SU-DHL-6 (cell line): ENCODE data around the gene SLC24A2.

Experiments used
- EZH2phosphoT487 ChIP-seq: fragments of 200-600 bp; sonication (generic), shearing (Covaris generic); conservative IDR thresholded peaks from 2 replicates; pipeline ENCODE4 v1.6.1; 2018; ENCODE audit warnings: mild to moderate bottlenecking, antibody characterized with exemption, low read length, moderate library complexity, mixed read lengths
- TF ChIP-seq, protein P1 (sequence below): fragments of 200-600 bp; sonication (generic); IDR thresholded peaks from one replicate; pipeline ENCODE4 v1.5.1; 2017; ENCODE audit warnings: antibody characterized with exemption, mild to moderate bottlenecking, low read length, moderate library complexity; ENCODE audit not compliant: insufficient read depth, poor library complexity, severe bottlenecking

GRCh38 chr9:19741178-19741577, 47.7 kb downstream of the SLC24A2 start:
- TF ChIP-seq, protein P1, sequence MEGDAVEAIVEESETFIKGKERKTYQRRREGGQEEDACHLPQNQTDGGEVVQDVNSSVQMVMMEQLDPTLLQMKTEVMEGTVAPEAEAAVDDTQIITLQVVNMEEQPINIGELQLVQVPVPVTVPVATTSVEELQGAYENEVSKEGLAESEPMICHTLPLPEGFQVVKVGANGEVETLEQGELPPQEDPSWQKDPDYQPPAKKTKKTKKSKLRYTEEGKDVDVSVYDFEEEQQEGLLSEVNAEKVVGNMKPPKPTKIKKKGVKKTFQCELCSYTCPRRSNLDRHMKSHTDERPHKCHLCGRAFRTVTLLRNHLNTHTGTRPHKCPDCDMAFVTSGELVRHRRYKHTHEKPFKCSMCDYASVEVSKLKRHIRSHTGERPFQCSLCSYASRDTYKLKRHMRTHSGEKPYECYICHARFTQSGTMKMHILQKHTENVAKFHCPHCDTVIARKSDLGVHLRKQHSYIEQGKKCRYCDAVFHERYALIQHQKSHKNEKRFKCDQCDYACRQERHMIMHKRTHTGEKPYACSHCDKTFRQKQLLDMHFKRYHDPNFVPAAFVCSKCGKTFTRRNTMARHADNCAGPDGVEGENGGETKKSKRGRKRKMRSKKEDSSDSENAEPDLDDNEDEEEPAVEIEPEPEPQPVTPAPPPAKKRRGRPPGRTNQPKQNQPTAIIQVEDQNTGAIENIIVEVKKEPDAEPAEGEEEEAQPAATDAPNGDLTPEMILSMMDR: no peak
- no peak for TF ChIP-seq EZH2phosphoT487
